PFSK-1 (cell line): ENCODE data around the gene RNU1-2.

Experiments
- POLR2AphosphoS5 ChIP-seq: IDR thresholded peaks from 2 replicates; pipeline ENCODE4 v1.6.1; 2012; ENCODE audit warnings: low read depth, mild to moderate bottlenecking, control low read depth, low read length, moderate library complexity
- TAF1 ChIP-seq: IDR thresholded peaks from 2 replicates; pipeline ENCODE4 v1.6.1; 2012; ENCODE audit warnings: low read length, control low read depth, borderline replicate concordance; ENCODE audit not compliant: insufficient read depth

- TF ChIP-seq POLR2AphosphoS5 (peak; percentile 99), TAF1 (peak; percentile 73; the same call in 1 of the 2 replicates)
These were observed 25.8 kb downstream of the RNU1-2 start, which contains the start of gene CROCC for GRCh38 chr1:16921391-16922185.
